ENCODE data around the gene PAX8.

The PAX8 gene

GRCh38 chr2:113200736-113201490 is 77.8 kb downstream of the PAX8 start:
- Mint-ChIP-seq H3K27ac (peak overlapping the region; percentile 86), H3K27me3 (no peaks in the 10 kb centered on the region), H3K9me3 (no peaks in the 10 kb centered on the region), H3K4me1 (peaks cover 33% of the 10 kb centered on the region), H3K4me3 (no peak overlapping the region), H3K36me3 (peaks cover 5% of the 10 kb centered on the region)

- Mint-ChIP-seq H3K4me3 (no peak overlapping the region), H3K27me3 (no peaks in the 10 kb centered on the region), H3K9me3 (no peaks in the 10 kb centered on the region), H3K27ac (no peak overlapping the region), H3K4me1 (peaks cover 38% of the 10 kb centered on the region), H3K36me3 (peaks cover 5% of the 10 kb centered on the region)
Measured at GRCh38 chr2:113200236-113200635, 78.5 kb downstream of the PAX8 start.

- H3K4me1 Mint-ChIP-seq: peaks cover 36% of the 10 kb centered on the region
- H3K27ac Mint-ChIP-seq: peak overlapping the region; percentile 55
- no peaks in the 10 kb centered on the region for H3K9me3 Mint-ChIP-seq
- H3K27me3 Mint-ChIP-seq: no peaks in the 10 kb centered on the region
- H3K4me3 Mint-ChIP-seq: no peak overlapping the region
- H3K36me3 Mint-ChIP-seq: peaks cover 5% of the 10 kb centered on the region
Measured at GRCh38 chr2:113198790-113199612, 79.7 kb downstream of the PAX8 start.

DNA sequence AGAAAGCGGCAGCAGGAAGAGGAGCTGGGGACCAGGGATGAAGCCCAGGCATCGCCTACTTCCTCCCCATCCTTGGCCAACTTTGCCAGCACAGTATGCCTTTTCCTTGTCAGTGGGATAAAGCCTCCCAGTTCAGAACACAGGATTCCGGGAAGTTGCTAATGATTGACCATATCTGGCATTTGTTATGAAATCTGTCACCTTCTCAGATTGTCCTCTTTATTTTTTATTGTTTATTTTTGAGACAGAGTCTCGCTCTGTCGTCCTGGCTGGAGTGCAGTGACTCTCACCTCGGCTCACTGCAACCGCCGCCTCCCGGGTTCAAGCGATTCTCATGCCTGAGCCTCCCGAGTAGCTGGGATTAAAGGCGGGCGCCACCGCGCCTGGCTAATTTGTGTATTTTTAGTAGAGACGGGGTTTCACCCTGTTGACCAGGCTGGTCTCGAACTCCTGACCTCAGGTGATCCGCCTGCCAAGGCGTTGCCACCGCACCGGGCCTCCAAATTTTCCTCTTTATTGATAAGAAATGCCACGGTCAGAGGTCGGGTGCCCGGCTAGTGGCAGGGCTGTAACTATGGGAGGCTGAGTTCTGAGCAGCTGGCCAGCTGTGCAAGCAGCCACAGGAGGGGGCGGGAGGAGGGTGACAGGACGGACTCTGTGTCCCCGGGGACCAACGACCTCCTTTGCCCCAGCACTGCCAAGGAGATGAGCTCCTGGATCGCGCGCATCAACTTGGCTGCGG is 80.5 kb downstream of the PAX8 start:
- Mint-ChIP-seq H3K36me3 (peaks cover 7% of the 10 kb centered on the region), H3K27ac (peak overlapping the region; percentile 12), H3K4me1 (peaks cover 38% of the 10 kb centered on the region), H3K4me3 (no peak overlapping the region), H3K9me3 (no peaks in the 10 kb centered on the region), H3K27me3 (no peaks in the 10 kb centered on the region)

- Mint-ChIP-seq H3K9me3 (no peaks in the 10 kb centered on the region), H3K27ac (peak overlapping the region; percentile 57), H3K36me3 (peaks cover 7% of the 10 kb centered on the region), H3K27me3 (no peaks in the 10 kb centered on the region), H3K4me1 (peaks cover 38% of the 10 kb centered on the region), H3K4me3 (no peak overlapping the region)
Measured at GRCh38 chr2:113197347-113198047, 81.2 kb downstream of the PAX8 start.

GRCh38 chr2:113196839-113197238 is 81.9 kb downstream of the PAX8 start:
- Mint-ChIP-seq H3K9me3 (no peaks in the 10 kb centered on the region), H3K27me3 (no peaks in the 10 kb centered on the region), H3K4me3 (no peak overlapping the region), H3K36me3 (peaks cover 7% of the 10 kb centered on the region), H3K4me1 (peaks cover 38% of the 10 kb centered on the region), H3K27ac (peak overlapping the region; percentile 57)

DNA sequence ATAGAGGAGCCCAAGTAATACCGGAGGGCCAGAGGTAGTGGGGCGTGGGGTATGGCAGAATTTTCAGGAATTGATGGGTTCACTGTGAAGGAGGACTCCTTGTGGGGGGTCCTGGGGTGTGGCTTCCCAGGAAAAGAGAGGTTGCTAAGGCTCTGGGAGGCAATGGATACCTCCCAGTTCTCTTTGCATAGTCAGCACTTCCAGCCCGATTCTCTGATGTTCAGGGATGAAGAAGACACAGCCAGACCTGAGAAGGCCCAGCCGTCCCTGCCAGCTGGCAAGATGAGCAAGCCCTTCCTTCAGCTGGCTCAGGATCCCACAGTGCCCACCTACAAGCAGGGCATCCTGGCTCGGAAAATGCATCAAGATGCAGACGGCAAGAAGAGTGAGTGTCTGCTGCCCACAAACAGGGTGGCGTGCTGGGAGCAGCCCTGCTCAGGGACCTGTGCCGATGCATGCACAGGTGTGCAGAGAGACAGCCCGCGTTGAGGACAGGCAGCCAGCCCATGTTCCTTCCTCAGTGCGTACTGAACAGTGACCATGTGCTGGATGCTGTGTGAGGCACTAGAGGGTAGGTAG is 82.7 kb downstream of the PAX8 start:
- Mint-ChIP-seq H3K4me3 (no peak overlapping the region), H3K27me3 (no peaks in the 10 kb centered on the region)

DNA sequence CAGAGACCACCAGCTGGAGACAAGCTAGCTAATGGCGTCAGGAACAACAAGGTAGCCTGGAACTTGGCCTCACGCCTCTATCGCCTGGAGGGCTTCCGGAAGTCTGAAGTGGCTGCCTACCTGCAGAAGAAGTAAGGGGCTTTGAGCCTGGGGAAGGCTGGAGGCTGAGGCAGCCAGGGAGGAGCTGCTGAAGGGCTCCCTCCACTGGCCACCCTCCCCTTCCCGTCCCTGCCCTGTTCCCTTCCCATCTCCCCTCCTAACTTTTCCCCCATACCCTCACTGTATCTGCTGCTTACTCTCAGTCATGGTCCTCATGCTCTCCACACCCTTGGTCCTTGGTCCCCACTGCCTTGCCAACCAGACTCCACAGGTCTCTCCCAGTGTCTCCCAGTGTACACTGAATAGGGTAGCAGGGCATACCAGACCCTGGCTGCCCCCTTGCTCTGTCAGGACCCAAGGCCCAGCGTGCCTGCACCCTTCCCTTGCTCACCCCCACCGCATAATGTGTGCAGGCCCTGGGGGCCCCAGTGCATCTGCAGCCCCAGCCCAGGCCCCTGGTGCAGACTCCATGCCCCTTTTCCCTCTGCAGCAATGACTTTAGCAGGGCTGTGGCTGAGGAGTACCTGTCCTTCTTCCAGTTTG is 86.1 kb downstream of the PAX8 start:
- Mint-ChIP-seq H3K9me3 (no peaks in the 10 kb centered on the region), H3K27me3 (no peaks in the 10 kb centered on the region), H3K4me1 (peaks cover 67% of the 10 kb centered on the region), H3K4me3 (no peak overlapping the region), H3K27ac (no peak overlapping the region), H3K36me3 (peaks cover 13% of the 10 kb centered on the region)

More for the DNA sequence above, 82.7 kb downstream of the PAX8 start:
- H3K9me3 Mint-ChIP-seq: no peaks in the 10 kb centered on the region
- peaks cover 43% of the 10 kb centered on the region for H3K4me1 Mint-ChIP-seq
- peak overlapping the region; percentile 57 for H3K27ac Mint-ChIP-seq
- peaks cover 7% of the 10 kb centered on the region for H3K36me3 Mint-ChIP-seq

DNA sequence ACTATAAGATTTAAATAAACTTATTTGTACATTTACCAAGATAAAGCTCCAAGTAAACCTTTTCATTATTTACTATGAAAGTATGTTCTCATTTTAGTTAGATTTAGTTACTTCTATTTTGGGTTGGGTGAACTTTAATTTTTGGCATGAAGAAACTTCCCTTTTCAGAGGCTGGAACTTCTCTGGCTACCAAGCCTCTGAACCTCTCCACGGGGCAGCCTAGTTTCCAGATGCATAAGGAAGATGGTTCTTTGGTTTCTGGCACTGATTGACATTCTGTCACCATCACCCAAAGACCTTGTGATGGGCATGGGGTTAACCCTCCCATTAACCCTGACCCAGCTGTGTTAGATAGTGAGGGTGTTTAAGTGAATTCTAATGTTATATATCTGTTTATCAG is 87.8 kb downstream of the PAX8 start:
- Mint-ChIP-seq H3K27ac (peak overlapping the region; percentile 68), H3K36me3 (peaks cover 9% of the 10 kb centered on the region), H3K27me3 (no peaks in the 10 kb centered on the region), H3K4me1 (peaks cover 66% of the 10 kb centered on the region), H3K9me3 (no peaks in the 10 kb centered on the region), H3K4me3 (no peak overlapping the region)

DNA sequence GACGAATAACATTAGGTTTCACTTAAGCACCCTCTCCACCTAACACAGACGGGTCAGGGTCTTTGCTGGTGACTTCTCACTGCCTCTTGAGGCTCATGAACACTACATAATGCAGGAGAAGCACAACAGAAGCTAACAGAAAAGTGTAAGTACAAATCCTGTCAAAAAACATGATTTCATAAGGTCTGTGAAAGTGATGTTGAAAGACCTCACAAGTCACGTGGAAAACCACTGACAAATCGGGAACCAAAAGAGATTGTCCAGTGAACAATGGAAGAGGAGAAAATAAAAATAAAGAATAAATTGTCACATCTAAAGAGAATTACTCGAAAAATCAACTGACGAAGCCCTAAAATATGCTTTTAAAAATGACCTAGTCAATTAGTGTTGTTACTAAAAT is 91.0 kb downstream of the PAX8 start:
- Mint-ChIP-seq H3K27ac (peak overlapping the region; percentile 90), H3K36me3 (peaks cover 13% of the 10 kb centered on the region), H3K4me3 (peak overlapping the region; percentile 51), H3K9me3 (no peaks in the 10 kb centered on the region), H3K4me1 (peaks cover 74% of the 10 kb centered on the region), H3K27me3 (no peaks in the 10 kb centered on the region)

- H3K27me3 Mint-ChIP-seq: no peaks in the 10 kb centered on the region
- H3K36me3 Mint-ChIP-seq: peaks cover 13% of the 10 kb centered on the region
- H3K4me3 Mint-ChIP-seq: peak overlapping the region; percentile 6
- no peaks in the 10 kb centered on the region for H3K9me3 Mint-ChIP-seq
- H3K27ac Mint-ChIP-seq: peak overlapping the region; percentile 76
- H3K4me1 Mint-ChIP-seq: peaks cover 84% of the 10 kb centered on the region
Measured at GRCh38 chr2:113186433-113186796, 92.3 kb downstream of the PAX8 start.

GRCh38 chr2:113185664-113186432 is 92.9 kb downstream of the PAX8 start:
- Mint-ChIP-seq H3K27me3 (no peaks in the 10 kb centered on the region), H3K27ac (peak overlapping the region; percentile 76), H3K4me3 (peak overlapping the region; percentile 50), H3K4me1 (peaks cover 84% of the 10 kb centered on the region), H3K9me3 (no peaks in the 10 kb centered on the region), H3K36me3 (peaks cover 13% of the 10 kb centered on the region)

DNA sequence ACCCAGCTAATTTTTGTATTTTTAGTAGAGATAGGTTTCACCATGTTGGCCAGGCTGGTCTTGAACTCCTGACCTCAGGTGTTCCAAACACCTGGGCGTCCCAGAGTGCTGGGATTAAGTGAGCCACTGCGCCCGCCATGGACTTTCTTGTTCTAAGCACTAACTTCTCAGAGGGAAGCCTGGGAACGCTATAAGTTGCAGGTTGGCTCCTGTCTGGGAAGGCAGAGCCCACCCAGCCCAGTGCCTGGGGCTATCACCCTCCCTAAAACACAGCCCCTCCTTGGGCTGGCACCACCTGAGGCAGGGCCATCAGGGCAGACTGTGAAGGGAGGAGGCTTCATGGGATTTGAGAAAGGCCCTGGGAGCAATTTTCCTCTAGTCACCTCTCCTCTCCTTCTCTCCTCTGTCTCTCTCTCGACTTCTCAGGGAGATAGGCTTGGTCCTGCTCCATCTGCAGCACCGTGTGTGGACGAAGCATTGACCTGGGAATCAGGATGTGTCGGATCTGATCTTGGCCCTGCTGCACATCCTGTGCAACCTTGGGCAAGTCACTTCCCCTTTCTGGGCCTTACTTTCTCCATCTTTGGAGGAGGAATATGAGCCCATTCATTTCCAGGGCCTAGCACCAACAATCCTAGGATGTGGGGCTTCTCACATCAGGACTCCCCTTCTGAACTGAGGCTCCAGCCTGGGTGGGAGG is 94.0 kb downstream of the PAX8 start:
- peaks cover 12% of the 10 kb centered on the region for H3K36me3 Mint-ChIP-seq
- H3K9me3 Mint-ChIP-seq: no peaks in the 10 kb centered on the region
- no peaks in the 10 kb centered on the region for H3K27me3 Mint-ChIP-seq
- peaks cover 84% of the 10 kb centered on the region for H3K4me1 Mint-ChIP-seq
- H3K4me3 Mint-ChIP-seq: peak overlapping the region; percentile 72
- peak overlapping the region; percentile 89 for H3K27ac Mint-ChIP-seq

Measured in activated naive CD4-positive, alpha-beta T cell treated with anti-CD3 and anti-CD28 coated beads, Interleukin-2, amount 50 U/mL, for 24 hours (primary cell).